Mammary epithelial cell (primary cell): ENCODE results near the gene KRTAP2-3.
"Not testable (repeated sequence)": the region's sequence is repeated elsewhere in the genome, so short reads cannot be mapped to it uniquely, and the experiment has no call there.

ENCODE experiments used
- EZH2 ChIP-seq: IDR thresholded peaks from 2 replicates; pipeline ENCODE4 v1.6.1; 2012; ENCODE audit warnings: low read length, inconsistent platforms, borderline replicate concordance
- TF ChIP-seq, protein P1 (sequence below), 2 donors: IDR thresholded peaks in 1 of 2; conservative IDR thresholded peaks in 1 of 2; 2 replicates each; pipeline ENCODE4 v1.5.1; 2011 to 2012; ENCODE audit warnings: inconsistent platforms in 2 of 2, low read length in 2 of 2, mild to moderate bottlenecking in 2 of 2, control low read depth in 1 of 2, low read depth in 1 of 2; ENCODE audit not compliant: insufficient read depth in 1 of 2; ENCODE audit errors: extremely low read depth in 1 of 2

DNA sequence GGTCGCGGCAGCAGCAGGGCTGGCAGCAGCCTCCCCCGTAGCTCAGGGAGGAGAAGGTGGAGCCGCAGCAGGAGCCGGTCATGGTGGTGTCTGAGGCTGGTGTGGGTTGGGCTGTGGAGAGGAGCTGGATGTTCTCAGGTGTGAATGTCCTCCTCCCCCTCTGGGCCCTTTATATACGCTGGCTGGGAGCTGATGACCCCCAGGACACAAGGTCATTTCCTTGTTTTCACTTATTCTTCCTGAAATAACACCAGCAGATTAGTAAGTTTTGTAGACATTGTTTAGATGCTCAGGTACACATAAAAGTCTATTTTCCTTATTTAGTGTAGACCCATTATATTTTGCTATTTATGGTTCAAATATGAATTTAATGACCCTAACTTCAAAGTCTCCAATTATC lies 4.8 kb downstream of the KRTAP2-3 start, which contains the start of gene KRTAP2-2:
- TF ChIP-seq, protein P1, sequence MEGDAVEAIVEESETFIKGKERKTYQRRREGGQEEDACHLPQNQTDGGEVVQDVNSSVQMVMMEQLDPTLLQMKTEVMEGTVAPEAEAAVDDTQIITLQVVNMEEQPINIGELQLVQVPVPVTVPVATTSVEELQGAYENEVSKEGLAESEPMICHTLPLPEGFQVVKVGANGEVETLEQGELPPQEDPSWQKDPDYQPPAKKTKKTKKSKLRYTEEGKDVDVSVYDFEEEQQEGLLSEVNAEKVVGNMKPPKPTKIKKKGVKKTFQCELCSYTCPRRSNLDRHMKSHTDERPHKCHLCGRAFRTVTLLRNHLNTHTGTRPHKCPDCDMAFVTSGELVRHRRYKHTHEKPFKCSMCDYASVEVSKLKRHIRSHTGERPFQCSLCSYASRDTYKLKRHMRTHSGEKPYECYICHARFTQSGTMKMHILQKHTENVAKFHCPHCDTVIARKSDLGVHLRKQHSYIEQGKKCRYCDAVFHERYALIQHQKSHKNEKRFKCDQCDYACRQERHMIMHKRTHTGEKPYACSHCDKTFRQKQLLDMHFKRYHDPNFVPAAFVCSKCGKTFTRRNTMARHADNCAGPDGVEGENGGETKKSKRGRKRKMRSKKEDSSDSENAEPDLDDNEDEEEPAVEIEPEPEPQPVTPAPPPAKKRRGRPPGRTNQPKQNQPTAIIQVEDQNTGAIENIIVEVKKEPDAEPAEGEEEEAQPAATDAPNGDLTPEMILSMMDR (conservative IDR thresholded peaks at IDR 0.05 in 1 of 2, IDR thresholded peaks at IDR 0.05 in 1 of 2; ENCODE audit: extremely low read depth in 1 of 2, insufficient read depth in 1 of 2, low read depth in 1 of 2, low read length in 2 of 2): not testable (repeated sequence)
- TF ChIP-seq EZH2: not testable (repeated sequence)
